ENCODE measurements around the gene SGMS1. TPM values are rescaled to one million over a fixed set of nuclear protein-coding genes. Genes with fewer than 3 reads are reported as not detected.

Gene SGMS1
- polyA plus RNA-seq, 1 donor from 2014 or later = 8.0 TPM

DNA sequence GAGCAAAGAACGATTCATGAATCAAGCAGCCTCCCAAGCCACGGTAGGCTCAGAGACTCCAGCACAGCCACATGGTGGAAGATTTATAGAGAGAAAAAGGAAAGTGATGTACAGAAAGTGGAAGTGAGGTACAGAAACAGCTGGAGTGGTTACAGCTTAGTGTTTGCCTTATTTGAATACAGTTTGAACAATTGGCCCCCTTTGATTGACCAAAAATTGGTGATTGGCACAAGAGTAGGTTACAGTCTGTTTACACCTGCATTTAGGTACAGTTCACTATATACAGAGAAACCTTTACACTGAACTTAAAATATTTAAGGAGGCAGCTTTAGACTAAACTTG, 236.1 kb downstream of the SGMS1 start:
- Histone ChIP-seq H3K79me2 (replicated peaks; ENCODE audit: insufficient read depth, low read length) (no peaks in the 10 kb centered on the region), H3K9me2 (ENCODE audit: insufficient read depth, low read length) (no peaks in the 10 kb centered on the region), H3K4me2 (ENCODE audit: low read length) (no peak overlapping the region), H3K4me3 (ENCODE audit: low read length) (no peak overlapping the region), H4K20me1 (ENCODE audit: insufficient read depth) (no peaks in the 10 kb centered on the region), H3K27me3 (ENCODE audit: insufficient read depth, low read depth, low read length) (no peaks in the 10 kb centered on the region), H3K27ac (ENCODE audit: low read length) (no peak overlapping the region), H3K9ac (ENCODE audit: low read length) (no peak overlapping the region), H3F3A (ENCODE audit: insufficient read depth, low read length, poor library complexity, severe bottlenecking) (no peaks in the 10 kb centered on the region), H3K9me3 (ENCODE audit: low read length) (no peaks in the 10 kb centered on the region), H3K36me3 (ENCODE audit: insufficient read depth, low read length) (no peaks in the 10 kb centered on the region), H2AFZ (ENCODE audit: low read depth, low read length) (no peak overlapping the region)
- TF ChIP-seq EZH2 (IDR thresholded peaks at IDR 0.05; ENCODE audit: borderline replicate concordance, insufficient read depth, low read length, poor library complexity, severe bottlenecking) = no peak
- no peak for TF ChIP-seq SMC3 (conservative IDR thresholded peaks at IDR 0.05; ENCODE audit: poor library complexity)
- no peak for TF ChIP-seq POLR2AphosphoS5 (IDR thresholded peaks at IDR 0.05)
- TF ChIP-seq, protein P1, sequence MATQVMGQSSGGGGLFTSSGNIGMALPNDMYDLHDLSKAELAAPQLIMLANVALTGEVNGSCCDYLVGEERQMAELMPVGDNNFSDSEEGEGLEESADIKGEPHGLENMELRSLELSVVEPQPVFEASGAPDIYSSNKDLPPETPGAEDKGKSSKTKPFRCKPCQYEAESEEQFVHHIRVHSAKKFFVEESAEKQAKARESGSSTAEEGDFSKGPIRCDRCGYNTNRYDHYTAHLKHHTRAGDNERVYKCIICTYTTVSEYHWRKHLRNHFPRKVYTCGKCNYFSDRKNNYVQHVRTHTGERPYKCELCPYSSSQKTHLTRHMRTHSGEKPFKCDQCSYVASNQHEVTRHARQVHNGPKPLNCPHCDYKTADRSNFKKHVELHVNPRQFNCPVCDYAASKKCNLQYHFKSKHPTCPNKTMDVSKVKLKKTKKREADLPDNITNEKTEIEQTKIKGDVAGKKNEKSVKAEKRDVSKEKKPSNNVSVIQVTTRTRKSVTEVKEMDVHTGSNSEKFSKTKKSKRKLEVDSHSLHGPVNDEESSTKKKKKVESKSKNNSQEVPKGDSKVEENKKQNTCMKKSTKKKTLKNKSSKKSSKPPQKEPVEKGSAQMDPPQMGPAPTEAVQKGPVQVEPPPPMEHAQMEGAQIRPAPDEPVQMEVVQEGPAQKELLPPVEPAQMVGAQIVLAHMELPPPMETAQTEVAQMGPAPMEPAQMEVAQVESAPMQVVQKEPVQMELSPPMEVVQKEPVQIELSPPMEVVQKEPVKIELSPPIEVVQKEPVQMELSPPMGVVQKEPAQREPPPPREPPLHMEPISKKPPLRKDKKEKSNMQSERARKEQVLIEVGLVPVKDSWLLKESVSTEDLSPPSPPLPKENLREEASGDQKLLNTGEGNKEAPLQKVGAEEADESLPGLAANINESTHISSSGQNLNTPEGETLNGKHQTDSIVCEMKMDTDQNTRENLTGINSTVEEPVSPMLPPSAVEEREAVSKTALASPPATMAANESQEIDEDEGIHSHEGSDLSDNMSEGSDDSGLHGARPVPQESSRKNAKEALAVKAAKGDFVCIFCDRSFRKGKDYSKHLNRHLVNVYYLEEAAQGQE (IDR thresholded peaks at IDR 0.05; ENCODE audit: borderline replicate concordance) = no peak
- no peak for TF ChIP-seq EP300 (conservative IDR thresholded peaks at IDR 0.05; ENCODE audit: poor library complexity, severe bottlenecking)
- TF ChIP-seq MXI1 (conservative IDR thresholded peaks at IDR 0.05; ENCODE audit: poor library complexity, severe bottlenecking) = no peak
- TF ChIP-seq, protein P2, sequence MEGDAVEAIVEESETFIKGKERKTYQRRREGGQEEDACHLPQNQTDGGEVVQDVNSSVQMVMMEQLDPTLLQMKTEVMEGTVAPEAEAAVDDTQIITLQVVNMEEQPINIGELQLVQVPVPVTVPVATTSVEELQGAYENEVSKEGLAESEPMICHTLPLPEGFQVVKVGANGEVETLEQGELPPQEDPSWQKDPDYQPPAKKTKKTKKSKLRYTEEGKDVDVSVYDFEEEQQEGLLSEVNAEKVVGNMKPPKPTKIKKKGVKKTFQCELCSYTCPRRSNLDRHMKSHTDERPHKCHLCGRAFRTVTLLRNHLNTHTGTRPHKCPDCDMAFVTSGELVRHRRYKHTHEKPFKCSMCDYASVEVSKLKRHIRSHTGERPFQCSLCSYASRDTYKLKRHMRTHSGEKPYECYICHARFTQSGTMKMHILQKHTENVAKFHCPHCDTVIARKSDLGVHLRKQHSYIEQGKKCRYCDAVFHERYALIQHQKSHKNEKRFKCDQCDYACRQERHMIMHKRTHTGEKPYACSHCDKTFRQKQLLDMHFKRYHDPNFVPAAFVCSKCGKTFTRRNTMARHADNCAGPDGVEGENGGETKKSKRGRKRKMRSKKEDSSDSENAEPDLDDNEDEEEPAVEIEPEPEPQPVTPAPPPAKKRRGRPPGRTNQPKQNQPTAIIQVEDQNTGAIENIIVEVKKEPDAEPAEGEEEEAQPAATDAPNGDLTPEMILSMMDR (IDR thresholded peaks at IDR 0.05; ENCODE audit: poor library complexity, severe bottlenecking) = no peak
- TF ChIP-seq TAF1 (IDR thresholded peaks at IDR 0.05; ENCODE audit: low read depth) = no peak
- TF ChIP-seq RAD21 (conservative IDR thresholded peaks at IDR 0.05) = no peak

DNA sequence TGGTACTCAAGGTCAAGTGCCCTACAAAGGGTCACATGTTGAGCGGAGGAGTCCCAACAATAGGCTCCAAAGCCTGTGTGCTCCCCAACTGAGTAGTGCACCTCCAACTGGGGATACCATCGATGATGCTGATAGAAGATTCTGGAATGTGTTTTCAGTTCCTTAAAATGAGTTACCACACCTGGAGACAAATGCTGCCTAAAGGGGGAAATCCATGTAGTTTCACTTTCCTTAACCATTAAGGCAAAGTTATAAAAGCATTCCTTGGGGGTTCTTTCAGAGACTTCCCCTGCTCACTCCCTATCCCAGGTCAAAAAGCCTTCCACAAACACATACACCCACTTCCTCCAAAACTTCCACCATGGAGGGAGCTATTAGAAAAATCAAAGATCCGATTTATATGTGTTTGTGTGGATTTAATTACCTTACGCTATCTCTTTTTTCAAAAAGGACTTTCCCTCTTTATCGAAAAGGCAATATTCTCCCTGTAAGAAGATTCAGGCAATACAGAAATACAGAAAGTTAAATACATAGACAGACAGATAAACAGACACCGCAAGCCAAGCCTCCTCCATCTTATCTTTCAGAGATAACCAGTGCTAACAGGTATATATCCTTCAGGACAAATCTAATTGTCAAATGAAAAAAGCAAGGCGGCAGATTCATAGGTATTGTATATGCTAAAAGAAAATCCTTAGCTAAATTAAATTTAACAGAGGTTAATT, 236.6 kb downstream of the SGMS1 start:
- TF ChIP-seq EP300 (conservative IDR thresholded peaks at IDR 0.05; ENCODE audit: poor library complexity, severe bottlenecking) = no peak
- no peak for TF ChIP-seq POLR2AphosphoS5 (IDR thresholded peaks at IDR 0.05)
- no peak for TF ChIP-seq SMC3 (conservative IDR thresholded peaks at IDR 0.05; ENCODE audit: poor library complexity)
- TF ChIP-seq MXI1 (conservative IDR thresholded peaks at IDR 0.05; ENCODE audit: poor library complexity, severe bottlenecking) = no peak
- TF ChIP-seq, protein P2 (IDR thresholded peaks at IDR 0.05; ENCODE audit: poor library complexity, severe bottlenecking) = no peak
- no peak for TF ChIP-seq RAD21 (conservative IDR thresholded peaks at IDR 0.05)
- TF ChIP-seq EZH2 (IDR thresholded peaks at IDR 0.05; ENCODE audit: borderline replicate concordance, insufficient read depth, low read length, poor library complexity, severe bottlenecking) = no peak
- TF ChIP-seq, protein P1 (IDR thresholded peaks at IDR 0.05; ENCODE audit: borderline replicate concordance) = no peak
- H2AFZ ChIP-seq (ENCODE audit: low read depth, low read length) = no peak overlapping the region
- H3K4me2 ChIP-seq (ENCODE audit: low read length) = no peak overlapping the region
- H3K27ac ChIP-seq (ENCODE audit: low read length) = no peak overlapping the region
- H3K27me3 ChIP-seq (ENCODE audit: insufficient read depth, low read depth, low read length) = no peaks in the 10 kb centered on the region
- H3K36me3 ChIP-seq (ENCODE audit: insufficient read depth, low read length) = no peaks in the 10 kb centered on the region
- no peak overlapping the region for H3K9ac ChIP-seq (ENCODE audit: low read length)
- no peaks in the 10 kb centered on the region for H3K79me2 ChIP-seq (replicated peaks; ENCODE audit: insufficient read depth, low read length)
- no peaks in the 10 kb centered on the region for H4K20me1 ChIP-seq (ENCODE audit: insufficient read depth)
- no peaks in the 10 kb centered on the region for H3F3A ChIP-seq (ENCODE audit: insufficient read depth, low read length, poor library complexity, severe bottlenecking)
- no peaks in the 10 kb centered on the region for H3K9me2 ChIP-seq (ENCODE audit: insufficient read depth, low read length)
- no peak overlapping the region for H3K4me3 ChIP-seq (ENCODE audit: low read length)
- H3K9me3 ChIP-seq (ENCODE audit: low read length) = no peaks in the 10 kb centered on the region

Measured in neural cell (in vitro differentiated cells).